ENCODE results near the gene TMED9.

DNA sequence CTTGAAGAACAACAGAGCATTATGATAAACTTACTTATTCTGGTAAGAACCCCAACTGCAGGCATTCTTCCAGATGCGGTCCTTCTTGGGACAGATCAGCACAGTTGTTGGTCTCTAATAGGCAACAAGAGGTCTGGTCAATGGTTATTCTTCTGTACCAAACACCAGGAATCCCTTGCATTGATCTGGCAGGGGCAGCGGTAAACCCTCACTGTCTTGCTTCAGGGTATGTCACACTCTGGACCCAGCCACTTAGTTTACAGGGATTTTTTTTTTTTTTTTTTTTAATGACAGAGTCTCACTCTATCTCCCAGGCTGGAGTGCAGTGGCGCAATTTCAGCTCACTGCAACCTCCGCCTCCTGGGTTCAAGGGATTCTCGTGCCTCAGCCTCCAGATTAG is 36.3 kb upstream of the TMED9 start:
- TF ChIP-seq CTCF (IDR thresholded peaks at IDR 0.05) (no peak), POLR2A (IDR thresholded peaks at IDR 0.05) (no peak)

Measured in heart left ventricle (tissue), 13 donors.